Islet precursor cell (in vitro differentiated cells): ENCODE data around the gene ITGB7.
A peak's percentile ranks its signal among the peaks of the same experiment; 100 is the strongest.

Source experiments
- DNase-seq: peaks from one replicate; pipeline ENCODE4 v3.0.0-alpha.2; 2018

Gene ITGB7

GRCh38 chr12:53207042-53207441 lies at the start of gene ITGB7:
Gene ITGB7, minus strand, starts transcription at chr12:53207251. Its CDS starts 6,808 bp downstream, at chr12:53200443.
- DNase-seq, result no peak

- no peak for DNase-seq
Observed at GRCh38 chr12:53255996-53256395, 48.9 kb upstream of the ITGB7 start.

GRCh38 chr12:53254816-53255545 lies 47.9 kb upstream of the ITGB7 start:
- DNase-seq, result peak; percentile 49

DNA sequence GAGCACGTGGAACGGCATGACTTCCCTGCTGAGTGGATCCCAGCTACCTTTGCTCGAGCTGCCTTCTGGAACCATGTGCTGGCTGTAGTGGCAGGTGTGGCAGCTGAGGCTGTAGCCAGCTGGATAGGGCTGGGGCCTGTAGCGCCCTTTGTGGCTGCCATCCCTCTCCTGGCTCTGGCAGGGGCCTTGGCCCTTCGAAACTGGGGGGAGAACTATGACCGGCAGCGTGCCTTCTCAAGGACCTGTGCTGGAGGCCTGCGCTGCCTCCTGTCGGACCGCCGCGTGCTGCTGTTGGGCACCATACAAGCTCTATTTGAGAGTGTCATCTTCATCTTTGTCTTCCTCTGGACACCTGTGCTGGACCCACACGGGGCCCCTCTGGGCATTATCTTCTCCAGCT lies 46.2 kb upstream of the ITGB7 start:
- no peak for DNase-seq

DNA sequence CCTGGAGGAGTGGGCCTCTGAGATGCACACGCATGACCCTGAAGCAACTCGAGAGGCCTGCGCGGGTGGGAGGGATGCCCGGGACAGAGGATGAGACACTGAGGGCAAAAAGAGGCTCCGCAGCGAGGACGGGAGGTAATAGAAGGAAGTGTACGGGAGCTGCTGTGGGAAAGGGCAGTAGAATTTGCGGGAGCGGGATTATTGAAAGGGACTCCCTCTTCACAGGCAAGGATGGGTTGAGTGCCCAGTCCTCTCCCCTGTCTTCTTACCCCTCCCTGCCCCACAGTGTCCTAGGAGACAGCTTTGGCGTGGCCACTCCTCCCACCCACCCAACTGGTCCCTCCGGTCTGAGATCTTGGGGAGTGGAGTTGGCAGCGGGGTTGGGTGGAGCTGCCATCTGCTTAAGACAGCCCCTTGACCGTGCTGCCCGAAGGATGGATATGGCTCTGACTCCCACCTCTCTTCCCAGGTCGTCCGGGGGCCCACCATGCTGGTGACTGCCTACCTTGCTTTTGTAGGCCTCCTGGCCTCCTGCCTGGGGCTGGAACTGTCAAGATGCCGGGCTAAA lies 45.4 kb upstream of the ITGB7 start:
- DNase-seq, result peak; percentile 70

- peak; percentile 96 for DNase-seq
Observed at GRCh38 chr12:53251477-53252348, 44.7 kb upstream of the ITGB7 start.

- DNase-seq, result no peak
Observed at GRCh38 chr12:53245286-53245685, 38.2 kb upstream of the ITGB7 start.

DNA sequence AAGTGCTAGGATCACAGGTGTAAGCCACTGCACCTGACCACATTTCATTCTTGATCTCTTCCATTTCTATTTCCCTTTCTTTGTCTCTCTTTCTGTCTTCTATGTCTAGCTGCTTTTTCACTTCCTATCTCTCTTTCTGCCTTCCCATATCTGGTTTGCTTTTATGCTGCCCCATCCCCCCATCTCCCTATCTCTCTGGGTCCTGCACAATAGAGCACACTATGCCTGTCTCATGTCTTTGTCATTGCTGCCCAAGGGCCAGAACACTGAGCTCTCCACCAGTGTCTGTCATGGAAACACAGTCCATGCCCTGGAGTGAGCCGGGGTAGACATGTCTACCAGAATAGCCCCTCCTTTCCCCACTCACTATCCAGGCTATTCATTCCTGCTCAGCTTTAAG lies 37.3 kb upstream of the ITGB7 start:
- DNase-seq, result peak; percentile 78

GRCh38 chr12:53241623-53242412 lies 34.8 kb upstream of the ITGB7 start:
- DNase-seq, result peak; percentile 56

- DNase-seq, result peak; percentile 51
Observed at GRCh38 chr12:53239643-53240258, 32.7 kb upstream of the ITGB7 start.

DNA sequence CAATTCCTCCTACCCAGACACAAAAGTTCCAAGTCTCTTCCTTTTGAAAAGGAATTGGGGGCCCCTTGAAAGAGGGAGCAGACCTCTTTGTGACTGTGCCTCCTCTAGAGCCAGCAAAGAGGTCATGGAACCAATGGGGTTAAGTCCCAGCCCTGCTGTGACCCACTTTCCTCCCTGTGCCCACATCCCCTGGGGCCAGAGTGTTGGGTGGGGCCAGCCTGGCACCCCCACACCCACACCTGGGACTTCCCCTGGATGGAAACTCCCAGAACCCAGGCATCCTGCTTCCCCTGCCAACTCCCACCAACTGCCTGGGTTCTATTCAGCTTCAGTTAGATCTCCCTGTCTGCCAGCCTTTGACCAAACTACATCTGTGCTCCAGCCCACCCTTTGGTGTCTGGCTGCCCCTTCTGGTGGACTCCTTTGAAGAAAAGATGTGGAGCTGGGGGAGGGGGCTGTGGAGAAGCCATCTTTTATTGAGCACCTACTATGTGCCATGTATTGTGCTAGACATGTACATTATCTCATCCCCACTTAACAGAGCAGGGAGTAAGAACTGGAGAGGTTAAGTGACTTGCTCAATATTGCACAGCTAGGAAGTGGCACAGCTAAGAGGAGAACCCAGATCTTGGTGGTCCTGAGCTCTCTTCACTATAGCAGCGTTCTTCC lies 29.5 kb upstream of the ITGB7 start:
- peak; percentile 45 for DNase-seq

DNA sequence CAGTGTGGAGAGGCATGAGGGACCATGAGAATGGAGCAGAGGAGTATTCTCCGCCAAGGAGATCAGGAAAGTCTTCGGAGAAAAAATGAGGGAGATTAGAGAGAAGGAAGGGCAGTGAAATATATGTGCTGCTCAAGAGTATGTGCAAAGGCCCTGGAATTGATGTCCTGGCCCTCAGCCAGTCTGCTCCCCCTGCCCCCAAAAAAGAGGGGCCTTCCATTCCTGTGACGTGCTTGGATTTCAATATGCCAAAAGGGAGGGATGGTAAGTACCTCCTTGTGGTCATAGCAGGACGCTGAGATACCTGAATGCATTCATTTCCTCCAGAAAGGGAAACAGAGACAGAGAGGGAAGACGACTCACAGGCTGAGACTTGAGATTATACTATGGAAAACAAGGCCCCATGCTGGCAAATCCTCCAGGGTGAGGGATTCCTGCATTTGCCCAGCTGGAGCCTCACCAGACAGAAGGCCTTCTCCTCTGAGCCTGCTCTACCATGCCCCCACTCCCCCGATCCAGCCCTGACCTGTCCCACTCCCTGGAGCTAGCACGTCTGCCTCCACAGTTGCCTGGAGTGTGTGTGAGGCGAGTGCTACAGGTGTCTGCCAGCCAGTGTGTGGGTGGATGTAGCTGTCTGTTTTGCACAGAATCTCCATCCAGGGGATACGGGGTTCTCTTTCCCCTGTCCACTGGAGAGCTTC lies 28.8 kb upstream of the ITGB7 start:
- DNase-seq, result peak; percentile 68

DNA sequence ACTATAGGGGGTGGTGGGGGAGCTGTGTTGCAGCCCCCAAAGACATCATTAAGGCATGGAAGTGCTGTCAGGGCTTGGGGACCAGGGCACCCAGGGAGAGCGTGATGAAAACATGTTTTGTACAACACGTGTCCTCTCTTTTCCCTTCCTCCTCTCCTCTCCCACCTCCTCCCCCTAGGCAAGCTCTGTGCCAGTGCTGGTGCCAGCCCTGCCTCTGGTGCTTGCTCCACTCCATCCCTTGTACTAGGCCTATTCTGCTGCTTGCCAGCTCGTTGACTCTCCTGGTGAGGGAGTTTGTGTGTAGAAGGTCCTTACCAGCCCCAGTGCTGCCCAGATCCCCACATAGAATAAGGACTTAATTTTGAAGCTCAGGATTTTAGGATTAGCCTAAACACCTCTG lies 28.1 kb upstream of the ITGB7 start:
- DNase-seq, result no peak

GRCh38 chr12:53234271-53234914 lies 27.3 kb upstream of the ITGB7 start:
- DNase-seq, result peak; percentile 91

GRCh38 chr12:53233671-53234121 lies 26.6 kb upstream of the ITGB7 start:
- peak; percentile 58 for DNase-seq

DNA sequence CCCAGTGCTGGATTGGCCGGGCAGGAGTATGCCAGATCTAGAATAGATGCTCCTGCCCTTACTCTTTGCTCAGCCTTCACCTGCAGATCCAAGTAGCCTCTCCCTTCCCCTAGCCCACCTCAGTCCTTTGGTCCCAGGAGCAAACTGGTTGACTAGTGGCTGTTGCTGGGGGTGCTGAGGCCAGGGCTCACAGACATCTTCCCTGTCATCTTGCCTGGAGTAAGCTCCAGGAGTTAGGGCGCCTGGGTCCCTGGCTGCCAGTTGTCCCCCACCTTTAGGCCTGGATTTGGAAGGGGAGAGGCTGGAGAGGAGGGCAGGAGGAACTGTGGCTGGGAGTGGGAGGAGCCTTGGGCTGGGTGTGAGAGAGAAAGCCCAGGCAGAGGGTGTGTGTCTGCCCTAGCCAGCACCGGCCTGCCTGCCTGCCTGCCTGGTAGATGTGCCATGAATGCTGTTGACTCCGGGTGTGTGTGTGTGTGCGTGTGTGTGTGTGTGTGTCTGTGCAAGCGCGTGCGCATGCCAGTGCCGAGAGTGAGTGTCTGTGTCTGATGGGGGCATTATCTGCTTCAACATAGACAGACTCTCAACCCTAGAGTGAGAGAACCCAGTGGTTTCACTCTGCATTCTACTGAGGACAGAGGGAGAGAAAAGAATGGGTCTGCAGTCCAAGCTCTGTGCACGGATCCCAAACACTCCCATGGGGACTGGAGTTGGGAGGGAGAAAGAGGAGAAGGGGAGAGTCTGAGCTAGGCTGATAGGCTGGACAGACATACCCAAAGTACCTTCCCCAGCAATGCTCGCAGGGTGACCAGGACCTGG lies 25.8 kb upstream of the ITGB7 start:
- peak; percentile 90 for DNase-seq

GRCh38 chr12:53231921-53232645 lies 25.0 kb upstream of the ITGB7 start, which contains the start of gene RARG:
Gene RARG, minus strand, starts transcription at chr12:53232209. Its CDS starts 4,664 bp downstream, at chr12:53227545.
- DNase-seq, result peak; percentile 84

- DNase-seq, result peak; percentile 85
Observed at GRCh38 chr12:53231671-53231920, 24.5 kb upstream of the ITGB7 start.
